HepG2 (cell line): ENCODE data around the gene MYOM1. TPM values are rescaled to one million over a fixed set of nuclear protein-coding genes. Genes with fewer than 3 reads are reported as not detected.

Experiments
- ETV5 ChIP-seq: IDR thresholded peaks from 2 replicates; pipeline ENCODE4 v1.6.1; 2018; ENCODE audit warnings: missing biosample characterization, missing genetic modification reagents, inconsistent platforms, borderline replicate concordance
- JDP2 ChIP-seq: sonication (generic); formaldehyde crosslinking; IDR thresholded peaks from 2 replicates; pipeline ENCODE4 v1.8.1; 2022; ENCODE audit warnings: missing genetic modification reagents, borderline replicate concordance
- TEAD2 ChIP-seq: sonication (generic); formaldehyde crosslinking; IDR thresholded peaks from 2 replicates; pipeline ENCODE4 v1.9.0; 2021; ENCODE audit warnings: missing genetic modification reagents
- ZFP36L1 ChIP-seq: sonication (generic); formaldehyde crosslinking; IDR thresholded peaks from 2 replicates; pipeline ENCODE4 v1.8.0; 2022; ENCODE audit warnings: mild to moderate bottlenecking, missing genetic modification reagents, moderate library complexity
- ZNF17 ChIP-seq: sonication (generic); formaldehyde crosslinking; IDR thresholded peaks from 2 replicates; pipeline ENCODE4 v1.5.0; 2020; ENCODE audit warnings: mild to moderate bottlenecking, missing genetic modification reagents
- ZNF44 ChIP-seq: sonication (generic); formaldehyde crosslinking; IDR thresholded peaks from 2 replicates; pipeline ENCODE4 v1.5.1; 2020; ENCODE audit warnings: mild to moderate bottlenecking, missing genetic modification reagents
- ZNF761 ChIP-seq: sonication (generic); formaldehyde crosslinking; conservative IDR thresholded peaks from 2 replicates; pipeline ENCODE4 v1.4.0; 2020; ENCODE audit warnings: mild to moderate bottlenecking, missing genetic modification reagents
- ZSCAN21 ChIP-seq: sonication (generic); formaldehyde crosslinking; IDR thresholded peaks from 2 replicates; pipeline ENCODE4 v1.8.0; 2022; ENCODE audit warnings: mild to moderate bottlenecking, missing genetic modification reagents, moderate library complexity, borderline replicate concordance
- polyA plus RNA-seq, 8 experiments: library from polyadenylated mRNA; depleted of rRNA in 3 of 8; stranded (reverse) in 7 of 8; unstranded in 1 of 8; fragments of >200 nt; fragmentation: Illumina TruSeq in 4 of 8; extraction: Trizol in 4 of 8; gene quantifications; 2 replicates each; pipeline versions ENCODE4 v1.2.1 to v1.2.3, GENCODE V29; 2011 to 2016; ENCODE audit warnings: low read depth in 4 of 8, missing spikeins in 1 of 8, mixed read lengths in 1 of 8; ENCODE audit not compliant: insufficient read depth in 1 of 8
- total RNA-seq, 5 experiments: library from RNA; depleted of rRNA; stranded (reverse); fragments of >200 nt; fragmentation: Illumina TruSeq; extraction: Trizol; gene quantifications; 2 replicates each; pipeline ENCODE4 v1.2.3, GENCODE V29; 2016; ENCODE audit warnings: low read depth in 1 of 5
- TF ChIP-seq, protein P1 (sequence below): sonication (generic); formaldehyde crosslinking; IDR thresholded peaks from 2 replicates; pipeline ENCODE4 v1.8.0; 2022; ENCODE audit warnings: mild to moderate bottlenecking, missing genetic modification reagents, moderate library complexity
- TF ChIP-seq, protein P2 (sequence below): sonication (generic); formaldehyde crosslinking; IDR thresholded peaks from 2 replicates; pipeline ENCODE4 v1.5.0; 2020; ENCODE audit warnings: mild to moderate bottlenecking, missing genetic modification reagents
- TF ChIP-seq, protein P3 (sequence below): IDR thresholded peaks from 2 replicates; pipeline ENCODE4 v1.6.1; 2016; ENCODE audit warnings: missing compliant biosample characterization, missing genetic modification reagents, borderline replicate concordance

Gene MYOM1
- total and polyA plus RNA-seq, 2 of the 13 experiments (the other 11 are each of a cell fraction or from before 2014, with no cell fraction given), result 0.46 to 0.98 TPM

DNA sequence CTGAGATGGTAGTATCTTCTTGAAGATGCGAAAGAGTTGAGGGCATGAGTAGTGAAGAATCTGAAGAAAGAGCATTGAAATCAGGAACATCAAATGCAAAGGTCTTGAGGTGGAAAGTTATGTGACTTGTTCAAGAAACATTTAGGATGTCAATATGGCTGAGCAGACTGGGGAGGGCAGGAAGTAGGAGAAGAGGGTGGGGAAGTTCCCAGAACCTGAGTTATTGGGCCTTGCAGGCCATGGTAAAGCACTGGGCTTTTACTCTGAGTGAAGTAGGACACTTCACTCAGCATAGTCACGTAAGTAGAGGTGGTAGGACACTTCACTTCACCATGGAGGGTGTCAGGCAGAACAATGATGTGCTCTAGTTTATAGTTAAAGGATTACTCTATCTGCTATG, 16.1 kb upstream of the MYOM1 start (continued):
- TF ChIP-seq, protein P1, sequence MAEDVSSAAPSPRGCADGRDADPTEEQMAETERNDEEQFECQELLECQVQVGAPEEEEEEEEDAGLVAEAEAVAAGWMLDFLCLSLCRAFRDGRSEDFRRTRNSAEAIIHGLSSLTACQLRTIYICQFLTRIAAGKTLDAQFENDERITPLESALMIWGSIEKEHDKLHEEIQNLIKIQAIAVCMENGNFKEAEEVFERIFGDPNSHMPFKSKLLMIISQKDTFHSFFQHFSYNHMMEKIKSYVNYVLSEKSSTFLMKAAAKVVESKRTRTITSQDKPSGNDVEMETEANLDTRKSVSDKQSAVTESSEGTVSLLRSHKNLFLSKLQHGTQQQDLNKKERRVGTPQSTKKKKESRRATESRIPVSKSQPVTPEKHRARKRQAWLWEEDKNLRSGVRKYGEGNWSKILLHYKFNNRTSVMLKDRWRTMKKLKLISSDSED, result no peak
- TF ChIP-seq ZSCAN21, result no peak
- TF ChIP-seq ZNF44 (CRISPR knock-in tag), result no peak
- TF ChIP-seq ZNF761, result no peak
- no peak for TF ChIP-seq ZNF17
- no peak for TF ChIP-seq ZFP36L1 (CRISPR knock-in tag)
- TF ChIP-seq, protein P2, sequence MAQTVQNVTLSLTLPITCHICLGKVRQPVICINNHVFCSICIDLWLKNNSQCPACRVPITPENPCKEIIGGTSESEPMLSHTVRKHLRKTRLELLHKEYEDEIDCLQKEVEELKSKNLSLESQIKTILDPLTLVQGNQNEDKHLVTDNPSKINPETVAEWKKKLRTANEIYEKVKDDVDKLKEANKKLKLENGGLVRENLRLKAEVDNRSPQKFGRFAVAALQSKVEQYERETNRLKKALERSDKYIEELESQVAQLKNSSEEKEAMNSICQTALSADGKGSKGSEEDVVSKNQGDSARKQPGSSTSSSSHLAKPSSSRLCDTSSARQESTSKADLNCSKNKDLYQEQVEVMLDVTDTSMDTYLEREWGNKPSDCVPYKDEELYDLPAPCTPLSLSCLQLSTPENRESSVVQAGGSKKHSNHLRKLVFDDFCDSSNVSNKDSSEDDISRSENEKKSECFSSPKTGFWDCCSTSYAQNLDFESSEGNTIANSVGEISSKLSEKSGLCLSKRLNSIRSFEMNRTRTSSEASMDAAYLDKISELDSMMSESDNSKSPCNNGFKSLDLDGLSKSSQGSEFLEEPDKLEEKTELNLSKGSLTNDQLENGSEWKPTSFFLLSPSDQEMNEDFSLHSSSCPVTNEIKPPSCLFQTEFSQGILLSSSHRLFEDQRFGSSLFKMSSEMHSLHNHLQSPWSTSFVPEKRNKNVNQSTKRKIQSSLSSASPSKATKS, result no peak
- TF ChIP-seq JDP2 (CRISPR knock-in tag), result no peak
- no peak for TF ChIP-seq TEAD2 (CRISPR knock-in tag)
- no peak for TF ChIP-seq ETV5
- TF ChIP-seq, protein P3, sequence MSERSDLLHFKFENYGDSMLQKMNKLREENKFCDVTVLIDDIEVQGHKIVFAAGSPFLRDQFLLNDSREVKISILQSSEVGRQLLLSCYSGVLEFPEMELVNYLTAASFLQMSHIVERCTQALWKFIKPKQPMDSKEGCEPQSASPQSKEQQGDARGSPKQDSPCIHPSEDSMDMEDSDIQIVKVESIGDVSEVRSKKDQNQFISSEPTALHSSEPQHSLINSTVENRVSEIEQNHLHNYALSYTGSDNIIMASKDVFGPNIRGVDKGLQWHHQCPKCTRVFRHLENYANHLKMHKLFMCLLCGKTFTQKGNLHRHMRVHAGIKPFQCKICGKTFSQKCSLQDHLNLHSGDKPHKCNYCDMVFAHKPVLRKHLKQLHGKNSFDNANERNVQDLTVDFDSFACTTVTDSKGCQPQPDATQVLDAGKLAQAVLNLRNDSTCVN (CRISPR knock-in tag), result no peak
